GM12874 (cell line): ENCODE results near the gene RIC1.

Source experiments
- CTCF ChIP-seq: IDR thresholded peaks from 2 replicates; pipeline ENCODE4 v1.5.1; 2011; ENCODE audit warnings: low read depth, mild to moderate bottlenecking, control low read depth, low read length, moderate library complexity; ENCODE audit not compliant: insufficient read depth

Gene RIC1

GRCh38 chr9:5749306-5749705 lies 120.4 kb downstream of the RIC1 start:
- no peak for TF ChIP-seq CTCF

GRCh38 chr9:5750569-5750968 lies 121.7 kb downstream of the RIC1 start:
- no peak for TF ChIP-seq CTCF

GRCh38 chr9:5756633-5757032 lies 127.7 kb downstream of the RIC1 start:
- no peak for TF ChIP-seq CTCF

- no peak for TF ChIP-seq CTCF
Measured at GRCh38 chr9:5760338-5760737, 131.4 kb downstream of the RIC1 start.

- no peak for TF ChIP-seq CTCF
Measured at GRCh38 chr9:5762421-5762820, 133.5 kb downstream of the RIC1 start.

GRCh38 chr9:5764130-5764868 lies 135.4 kb downstream of the RIC1 start:
- TF ChIP-seq CTCF: no peak

GRCh38 chr9:5767968-5768932 lies 139.3 kb downstream of the RIC1 start:
- no peak for TF ChIP-seq CTCF
